Measurements from ENCODE around the gene KLHL22. TPM values are rescaled to one million over a fixed set of nuclear protein-coding genes. Genes with fewer than 3 reads are reported as not detected.

Gene KLHL22
- total RNA-seq, 1 experiment from 2014 or later, result 36.2 TPM

- peaks cover 9% of the 10 kb centered on the region for H3K4me1 ChIP-seq (ENCODE audit: insufficient read depth, low read length, poor library complexity, severe bottlenecking)
- H3K4me3 ChIP-seq (ENCODE audit: low read depth, low read length, poor library complexity, severe bottlenecking), result no peak overlapping the region
- no peaks in the 10 kb centered on the region for H3K9me3 ChIP-seq (ENCODE audit: low read depth, low read length, poor library complexity, severe bottlenecking)
- DNase-seq (ENCODE audit: low spot score), result no peak
- TF ChIP-seq EZH2 (IDR thresholded peaks at IDR 0.05; ENCODE audit: borderline replicate concordance, low read depth, low read length, poor library complexity, severe bottlenecking) (no peak), CTCF (conservative IDR thresholded peaks at IDR 0.05; ENCODE audit: low read depth, low read length) (no peak)
- intact Hi-C loops (cut with micrococcal nuclease; ENCODE audit: unreplicated experiment), result loop anchor here (5.0 kb wide), 1 partner anchor 64 kb away; the partner anchor contains the start of gene KLHL22
- ChIA-PET CTCF (interaction anchor here (0.6 kb wide), 1 partner anchor 28 kb away, joined by 6 read pairs; no protein-coding TSS in a partner anchor), POLR2A (ENCODE audit: low non-redundant PET) (no interaction called here)
- H3K36me3 ChIP-seq (ENCODE audit: insufficient read depth, low read length, poor library complexity, severe bottlenecking), result no peaks in the 10 kb centered on the region
- H3K27me3 ChIP-seq (replicated peaks; ENCODE audit: insufficient read depth, low read depth, low read length, poor library complexity), result peaks cover 10% of the 10 kb centered on the region
- BruUV-seq (replicated peaks), result no TSS peak
- H3K27ac ChIP-seq (ENCODE audit: low read depth, low read length, poor library complexity, severe bottlenecking), result no peak overlapping the region
Measured at GRCh38 chr22:20433686-20434241, 61.8 kb downstream of the KLHL22 start.

GRCh38 chr22:20433191-20433590, 62.4 kb downstream of the KLHL22 start:
- no peak for DNase-seq (ENCODE audit: low spot score)
- Histone ChIP-seq H3K4me3 (ENCODE audit: low read depth, low read length, poor library complexity, severe bottlenecking) (no peak overlapping the region), H3K27me3 (replicated peaks; ENCODE audit: insufficient read depth, low read depth, low read length, poor library complexity) (peaks cover 10% of the 10 kb centered on the region), H3K4me1 (ENCODE audit: insufficient read depth, low read length, poor library complexity, severe bottlenecking) (peaks cover 9% of the 10 kb centered on the region), H3K36me3 (ENCODE audit: insufficient read depth, low read length, poor library complexity, severe bottlenecking) (no peaks in the 10 kb centered on the region), H3K9me3 (ENCODE audit: low read depth, low read length, poor library complexity, severe bottlenecking) (no peaks in the 10 kb centered on the region), H3K27ac (ENCODE audit: low read depth, low read length, poor library complexity, severe bottlenecking) (no peak overlapping the region)
- BruUV-seq (replicated peaks), result no TSS peak
- TF ChIP-seq EZH2 (IDR thresholded peaks at IDR 0.05; ENCODE audit: borderline replicate concordance, low read depth, low read length, poor library complexity, severe bottlenecking) (no peak), CTCF (conservative IDR thresholded peaks at IDR 0.05; ENCODE audit: low read depth, low read length) (no peak)
- CTCF ChIA-PET, result no interaction called here
- POLR2A ChIA-PET (ENCODE audit: low non-redundant PET), result no interaction called here
- intact Hi-C loops (cut with micrococcal nuclease; ENCODE audit: unreplicated experiment), result loop anchor here (5.0 kb wide), 1 partner anchor 64 kb away; the partner anchor contains the start of gene KLHL22

- no peak overlapping the region for H3K27ac ChIP-seq (ENCODE audit: low read depth, low read length, poor library complexity, severe bottlenecking)
- no peaks in the 10 kb centered on the region for H3K9me3 ChIP-seq (ENCODE audit: low read depth, low read length, poor library complexity, severe bottlenecking)
- H3K36me3 ChIP-seq (ENCODE audit: insufficient read depth, low read length, poor library complexity, severe bottlenecking), result no peaks in the 10 kb centered on the region
- intact Hi-C loops (cut with micrococcal nuclease; ENCODE audit: unreplicated experiment), result loop anchor here (5.0 kb wide), 1 partner anchor 65 kb away; the partner anchor contains the start of gene KLHL22
- POLR2A ChIA-PET (ENCODE audit: low non-redundant PET), result no interaction called here
- peaks cover 9% of the 10 kb centered on the region for H3K4me1 ChIP-seq (ENCODE audit: insufficient read depth, low read length, poor library complexity, severe bottlenecking)
- no peak for DNase-seq (ENCODE audit: low spot score)
- CTCF ChIA-PET, result no interaction called here
- H3K4me3 ChIP-seq (ENCODE audit: low read depth, low read length, poor library complexity, severe bottlenecking), result no peak overlapping the region
- no TSS peak for BruUV-seq (replicated peaks)
- TF ChIP-seq CTCF (conservative IDR thresholded peaks at IDR 0.05; ENCODE audit: low read depth, low read length), result no peak
- no peak for TF ChIP-seq EZH2 (IDR thresholded peaks at IDR 0.05; ENCODE audit: borderline replicate concordance, low read depth, low read length, poor library complexity, severe bottlenecking)
- H3K27me3 ChIP-seq (replicated peaks; ENCODE audit: insufficient read depth, low read depth, low read length, poor library complexity), result peaks cover 9% of the 10 kb centered on the region
Measured at GRCh38 chr22:20432244-20432686, 63.3 kb downstream of the KLHL22 start.
